ENCODE results near the gene UFD1.

GRCh38 chr22:19454156-19454555, 24.8 kb downstream of the UFD1 start:
- no peak for TF ChIP-seq CTCF (IDR thresholded peaks at IDR 0.05)
- TF ChIP-seq POLR2A (IDR thresholded peaks at IDR 0.05) = no peak
- TF ChIP-seq POLR2AphosphoS5 (IDR thresholded peaks at IDR 0.05) = no peak
